Osteocyte (in vitro differentiated cells): ENCODE data around the gene LRRC9. TPM values are rescaled to one million over a fixed set of nuclear protein-coding genes. Genes with fewer than 3 reads are reported as not detected.
"Not testable (repeated sequence)": the region's sequence is repeated elsewhere in the genome, so short reads cannot be mapped to it uniquely, and the experiment has no call there.

Experiments used
- DNase-seq: peaks from one replicate; pipeline ENCODE4 v3.0.0; 2021; ENCODE audit warnings: mixed read lengths; ENCODE audit not compliant: unreplicated experiment; ENCODE audit errors: extremely low spot score
- H3K27ac Mint-ChIP-seq: one replicate; pipeline ENCODE4 v1.8.0; 2021; ENCODE audit warnings: mild to moderate bottlenecking, mixed read lengths; ENCODE audit not compliant: unreplicated experiment
- H3K27me3 Mint-ChIP-seq: one replicate; pipeline ENCODE4 v1.8.0; 2021; ENCODE audit warnings: mixed read lengths; ENCODE audit not compliant: unreplicated experiment
- H3K36me3 Mint-ChIP-seq: one replicate; pipeline ENCODE4 v1.8.0; 2021; ENCODE audit warnings: mixed read lengths; ENCODE audit not compliant: unreplicated experiment
- H3K4me1 Mint-ChIP-seq: one replicate; pipeline ENCODE4 v1.8.0; 2021; ENCODE audit warnings: mixed read lengths; ENCODE audit not compliant: unreplicated experiment
- H3K4me3 Mint-ChIP-seq: one replicate; pipeline ENCODE4 v1.8.0; 2021; ENCODE audit warnings: mild to moderate bottlenecking, moderate library complexity, mixed read lengths; ENCODE audit not compliant: unreplicated experiment
- H3K9me3 Mint-ChIP-seq: one replicate; pipeline ENCODE4 v1.8.0; 2021; ENCODE audit warnings: mixed read lengths; ENCODE audit not compliant: unreplicated experiment
- CTCF ChIP-seq: fragments of 200-600 bp; sonication (generic); IDR thresholded peaks from 2 replicates; pipeline ENCODE4 v1.5.0; 2021; ENCODE audit warnings: antibody characterized with exemption, mild to moderate bottlenecking, moderate library complexity
- total RNA-seq: library from RNA; stranded (reverse); gene quantifications from 2 replicates; pipeline ENCODE4 v1.2.1, GENCODE V29; 2021

LRRC9 gene
- total RNA-seq, 1 donor from 2014 or later, result not detected

DNA sequence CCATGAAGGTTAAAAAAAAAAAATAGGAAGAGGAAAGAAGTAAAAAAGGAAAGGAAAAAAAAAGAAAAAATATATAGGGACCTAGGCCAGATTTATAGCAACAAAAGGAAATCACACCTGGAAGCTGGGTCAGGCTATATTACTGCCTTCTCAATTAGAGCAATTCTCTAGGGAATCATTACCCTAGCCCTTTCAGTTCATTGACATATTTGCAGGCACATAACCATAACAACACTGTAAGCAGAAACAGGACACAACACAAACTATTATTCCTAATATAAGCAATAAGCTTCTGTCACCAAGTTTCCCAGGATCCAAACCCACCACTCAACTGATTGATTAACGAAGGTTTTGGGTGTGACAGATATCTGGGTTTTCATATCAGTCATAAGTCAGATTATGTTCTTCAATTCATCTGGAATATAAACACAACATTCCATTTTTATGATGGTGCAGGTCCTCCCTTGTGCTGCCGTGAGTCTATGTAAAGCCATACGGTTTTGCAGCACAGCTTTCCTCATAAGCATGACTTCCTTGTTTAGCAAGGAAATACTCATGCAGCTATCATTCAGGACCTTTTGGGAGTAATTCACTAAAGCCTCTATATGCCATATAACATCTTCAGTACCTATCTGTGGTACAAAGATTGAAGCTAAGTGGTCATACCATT lies 176.0 kb downstream of the LRRC9 start:
- Mint-ChIP-seq H3K9me3 (no peaks in the 10 kb centered on the region), H3K4me1 (peaks cover 30% of the 10 kb centered on the region), H3K4me3 (no peak overlapping the region), H3K27me3 (no peaks in the 10 kb centered on the region), H3K36me3 (peaks cover 16% of the 10 kb centered on the region), H3K27ac (no peak overlapping the region)
- DNase-seq, result no peak
- TF ChIP-seq CTCF, result no peak

- Mint-ChIP-seq H3K27ac (no peak overlapping the region), H3K27me3 (no peaks in the 10 kb centered on the region), H3K4me1 (peaks cover 37% of the 10 kb centered on the region), H3K9me3 (no peaks in the 10 kb centered on the region), H3K4me3 (no peak overlapping the region), H3K36me3 (peaks cover 16% of the 10 kb centered on the region)
- no peak for TF ChIP-seq CTCF
- DNase-seq, result no peak
These were observed 178.0 kb downstream of the LRRC9 start for GRCh38 chr14:60097974-60098373.

GRCh38 chr14:60099855-60100254 lies 179.9 kb downstream of the LRRC9 start:
- peaks cover 16% of the 10 kb centered on the region for H3K36me3 Mint-ChIP-seq
- not testable (repeated sequence) for H3K27me3 Mint-ChIP-seq, DNase-seq, H3K4me3 Mint-ChIP-seq, H3K9me3 Mint-ChIP-seq
- peaks cover 24% of the 10 kb centered on the region for H3K4me1 Mint-ChIP-seq
- peak overlapping the region; percentile 23 for H3K27ac Mint-ChIP-seq

- Mint-ChIP-seq H3K9me3 (no peaks in the 10 kb centered on the region), H3K4me1 (peaks cover 21% of the 10 kb centered on the region), H3K4me3 (no peak overlapping the region), H3K27me3 (no peaks in the 10 kb centered on the region), H3K27ac (no peak overlapping the region), H3K36me3 (peaks cover 16% of the 10 kb centered on the region)
- TF ChIP-seq CTCF, result no peak
- no peak for DNase-seq
These were observed 181.8 kb downstream of the LRRC9 start for GRCh38 chr14:60101786-60102185.

DNA sequence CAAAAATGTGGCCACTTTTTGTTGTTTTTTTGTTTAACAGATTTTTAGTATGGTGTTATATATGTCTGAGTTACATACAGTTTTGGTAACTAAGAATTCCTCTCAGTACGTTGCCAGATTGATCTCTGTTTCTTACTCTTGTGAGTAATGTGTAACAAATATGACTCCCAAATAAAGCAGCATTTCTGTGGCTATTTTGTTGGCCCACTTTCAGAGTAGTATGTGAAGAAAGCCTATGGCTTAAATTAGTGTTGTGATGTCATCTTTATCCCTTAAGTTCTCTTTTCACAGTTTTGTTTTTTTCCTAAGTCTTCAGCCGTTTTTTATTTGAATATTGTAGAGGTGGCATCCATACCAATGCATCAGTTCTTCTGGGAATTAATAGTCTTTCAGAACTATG lies 182.4 kb downstream of the LRRC9 start:
- no peaks in the 10 kb centered on the region for H3K27me3 Mint-ChIP-seq
- no peak overlapping the region for H3K27ac Mint-ChIP-seq
- no peaks in the 10 kb centered on the region for H3K9me3 Mint-ChIP-seq
- TF ChIP-seq CTCF, result no peak
- H3K4me1 Mint-ChIP-seq, result peaks cover 21% of the 10 kb centered on the region
- no peak for DNase-seq
- peaks cover 12% of the 10 kb centered on the region for H3K36me3 Mint-ChIP-seq
- H3K4me3 Mint-ChIP-seq, result no peak overlapping the region
